Cardiac ventricle fibroblast (primary cell): ENCODE results near the gene ABCD3. TPM values are rescaled to one million over a fixed set of nuclear protein-coding genes. Genes with fewer than 3 reads are reported as not detected.

Source experiments
- total RNA-seq: library from RNA; depleted of rRNA; stranded (reverse); fragments of >200 nt; gene quantifications from 2 replicates; pipeline ENCODE4 v1.2.3, GENCODE V29; 2015

ABCD3 gene
- total RNA-seq: 20.6 and 22.5 TPM in 2 replicates

GRCh38 chr1:94417978-94418663 is at the start of gene ABCD3:
Gene ABCD3 (plus strand): TSS chr1:94418389. CDS start chr1:94418479, 90 bp downstream.

GRCh38 chr1:94541246-94542087 is 123.3 kb downstream of the ABCD3 start, which contains the start of gene F3:
Gene F3 (minus strand): TSS chr1:94541759. CDS start chr1:94541636, 123 bp downstream.

Other genes starting within 250 kb of the ABCD3 start
- 40.2 and 45.8 TPM in 2 replicates for gene ARHGAP29, start 180.8 kb upstream of the ABCD3 start, total RNA-seq
- gene F3, start 123.4 kb downstream of the ABCD3 start, total RNA-seq: 22.3 and 39.2 TPM in 2 replicates